ENCODE results near the gene CCDC60.

CCDC60 gene

DNA sequence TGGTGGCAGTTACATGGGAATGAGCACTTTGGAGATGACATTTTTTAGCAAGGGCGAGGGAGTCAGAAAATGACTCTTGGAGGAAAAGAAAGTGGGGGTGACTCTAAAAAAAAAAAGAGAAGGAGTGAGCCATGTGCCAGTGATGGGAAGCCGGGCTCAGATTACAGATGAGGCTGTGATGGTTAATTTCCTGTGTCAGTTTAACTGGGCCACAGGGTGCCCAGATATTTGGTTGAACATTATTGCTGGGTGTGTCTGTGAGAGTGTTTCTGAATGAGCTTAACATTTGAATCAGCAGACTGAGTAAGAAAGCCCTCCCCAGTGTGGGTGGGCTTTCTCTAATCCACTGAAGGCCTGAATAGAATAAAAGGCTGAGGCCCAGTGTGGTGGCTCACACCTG lies 26.8 kb upstream of the CCDC60 start:
- DNase-seq (ENCODE audit: insufficient read length, low spot score), result no peak
- no peak for TF ChIP-seq POU2F2 (IDR thresholded peaks at IDR 0.05; ENCODE audit: low read depth, low read length)
- no peak for TF ChIP-seq POLR2A (IDR thresholded peaks at IDR 0.05; ENCODE audit: low read depth, low read length)
- no peak for TF ChIP-seq POLR2AphosphoS5 (IDR thresholded peaks at IDR 0.05; ENCODE audit: low read depth, low read length)
- no peak for TF ChIP-seq PAX5 (IDR thresholded peaks at IDR 0.05; ENCODE audit: insufficient read depth, low read length, severe bottlenecking)
- no peak for TF ChIP-seq TAF1 (IDR thresholded peaks at IDR 0.05; ENCODE audit: low read depth, low read length)
- TF ChIP-seq SPI1 (IDR thresholded peaks at IDR 0.05; ENCODE audit: low read depth, low read length), result no peak

DNA sequence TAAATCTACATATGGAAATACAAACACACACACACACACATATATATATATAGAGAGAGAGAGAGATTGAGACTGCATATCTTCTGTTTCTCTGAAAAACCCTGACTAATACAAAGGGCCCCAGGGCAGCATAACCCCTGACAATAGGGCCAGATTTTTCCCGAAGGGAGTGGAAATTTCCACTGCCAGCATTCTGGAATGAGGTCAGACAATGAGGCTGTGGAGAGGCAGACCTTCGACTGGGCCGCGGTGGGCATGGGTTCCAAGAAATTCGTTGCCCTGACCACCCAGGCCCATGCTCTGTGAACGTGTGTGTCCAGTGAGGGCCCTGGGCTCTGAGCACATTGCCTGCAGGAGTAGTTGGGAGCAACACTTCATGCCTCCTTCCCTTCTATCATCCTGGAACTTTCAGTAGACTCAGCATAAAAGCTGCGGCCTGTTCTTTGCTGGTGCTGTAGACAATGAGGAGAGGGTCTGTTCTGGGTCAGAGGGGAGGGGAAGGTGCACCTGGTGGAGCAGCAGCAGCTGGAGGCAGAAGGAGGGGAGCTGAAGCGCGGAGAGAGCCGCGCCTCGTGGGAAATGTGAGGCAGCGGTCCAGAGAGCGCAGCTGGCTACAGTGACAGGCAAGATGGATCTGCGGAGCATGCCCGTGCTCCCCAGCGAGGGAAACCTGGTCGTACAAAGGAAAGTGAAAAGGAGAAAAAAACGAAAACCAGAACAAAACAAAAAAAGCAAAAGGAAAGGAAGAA lies 25.6 kb upstream of the CCDC60 start:
- no peak for DNase-seq (ENCODE audit: insufficient read length, low spot score)
- TF ChIP-seq POU2F2 (IDR thresholded peaks at IDR 0.05; ENCODE audit: low read depth, low read length), result no peak
- no peak for TF ChIP-seq POLR2A (IDR thresholded peaks at IDR 0.05; ENCODE audit: low read depth, low read length)
- no peak for TF ChIP-seq POLR2AphosphoS5 (IDR thresholded peaks at IDR 0.05; ENCODE audit: low read depth, low read length)
- no peak for TF ChIP-seq SPI1 (IDR thresholded peaks at IDR 0.05; ENCODE audit: low read depth, low read length)
- no peak for TF ChIP-seq PAX5 (IDR thresholded peaks at IDR 0.05; ENCODE audit: insufficient read depth, low read length, severe bottlenecking)
- TF ChIP-seq TAF1 (IDR thresholded peaks at IDR 0.05; ENCODE audit: low read depth, low read length), result no peak
- no peak for FAIRE-seq

More for the DNA sequence above, 26.8 kb upstream of the CCDC60 start:
- FAIRE-seq, result no peak

DNA sequence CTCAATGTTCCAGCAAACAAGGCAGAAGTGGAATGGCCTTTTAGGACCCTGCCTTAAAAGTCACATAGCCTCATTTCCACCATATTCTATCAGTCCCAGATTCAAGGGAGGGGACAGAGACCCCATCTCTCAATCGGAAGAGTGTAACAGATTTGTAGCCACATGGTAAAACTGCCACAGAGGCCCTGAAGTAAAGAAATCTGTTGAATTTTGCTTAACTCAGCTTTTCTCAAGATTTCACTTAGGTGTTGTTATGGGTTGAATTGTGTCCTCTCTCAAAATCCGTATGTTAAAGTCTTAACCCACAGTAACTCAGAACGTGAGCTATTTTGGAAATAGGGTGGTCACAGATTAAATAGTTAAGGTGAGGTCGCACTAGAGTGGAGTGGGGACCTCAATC lies 22.7 kb upstream of the CCDC60 start:
- TF ChIP-seq SPI1 (IDR thresholded peaks at IDR 0.05; ENCODE audit: low read depth, low read length), result no peak
- no peak for FAIRE-seq

DNA sequence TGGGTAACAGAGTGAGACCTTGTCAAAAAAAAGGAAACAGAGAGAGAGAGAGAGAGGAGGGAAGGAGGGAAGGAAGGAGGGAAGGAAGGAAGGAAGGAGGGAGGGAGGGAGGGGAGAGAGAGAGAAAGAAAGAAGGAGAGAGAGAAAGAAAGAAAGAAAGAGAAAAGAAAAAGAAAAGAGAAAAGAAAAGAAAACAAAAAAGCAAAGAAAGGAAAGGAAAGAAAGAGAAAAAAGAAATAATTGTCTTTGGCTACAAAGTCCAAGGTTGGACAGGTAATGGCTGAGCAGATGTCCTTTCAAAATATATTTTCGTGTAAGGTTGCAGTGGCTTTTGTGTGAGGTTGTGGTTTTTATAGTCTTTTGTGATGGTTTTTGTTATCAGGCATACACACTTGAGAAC lies 21.6 kb upstream of the CCDC60 start:
- TF ChIP-seq POU2F2 (IDR thresholded peaks at IDR 0.05; ENCODE audit: low read depth, low read length), result no peak
- TF ChIP-seq SPI1 (IDR thresholded peaks at IDR 0.05; ENCODE audit: low read depth, low read length), result no peak
- TF ChIP-seq TAF1 (IDR thresholded peaks at IDR 0.05; ENCODE audit: low read depth, low read length), result no peak
- TF ChIP-seq POLR2A (IDR thresholded peaks at IDR 0.05; ENCODE audit: low read depth, low read length), result no peak
- TF ChIP-seq POLR2AphosphoS5 (IDR thresholded peaks at IDR 0.05; ENCODE audit: low read depth, low read length), result no peak
- no peak for TF ChIP-seq PAX5 (IDR thresholded peaks at IDR 0.05; ENCODE audit: insufficient read depth, low read length, severe bottlenecking)
- DNase-seq (ENCODE audit: insufficient read length, low spot score) (no peak), FAIRE-seq (no peak)

More for the DNA sequence above, 22.7 kb upstream of the CCDC60 start:
- no peak for DNase-seq (ENCODE audit: insufficient read length, low spot score)

DNA sequence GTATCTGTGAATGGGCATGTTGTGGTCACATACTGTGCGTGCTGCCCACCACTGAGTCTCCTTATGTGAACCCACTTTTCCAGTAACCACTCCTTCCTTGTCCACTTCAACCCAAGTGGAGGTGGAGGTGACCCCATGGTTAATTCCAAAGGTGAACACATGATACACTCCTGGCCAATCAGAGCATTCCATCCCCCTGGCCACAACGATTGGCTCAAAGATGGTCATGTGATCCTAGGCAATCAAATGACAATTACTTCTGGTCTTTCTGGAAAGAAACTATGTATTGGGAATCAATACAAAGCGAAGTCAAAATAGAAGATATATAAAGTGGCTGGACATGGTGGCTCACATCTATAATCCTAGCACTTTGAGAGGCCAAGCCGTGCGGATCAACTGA lies 20.2 kb upstream of the CCDC60 start:
- TF ChIP-seq PAX5 (IDR thresholded peaks at IDR 0.05; ENCODE audit: insufficient read depth, low read length, severe bottlenecking), result no peak
- no peak for FAIRE-seq
- no peak for DNase-seq (ENCODE audit: insufficient read length, low spot score)

DNA sequence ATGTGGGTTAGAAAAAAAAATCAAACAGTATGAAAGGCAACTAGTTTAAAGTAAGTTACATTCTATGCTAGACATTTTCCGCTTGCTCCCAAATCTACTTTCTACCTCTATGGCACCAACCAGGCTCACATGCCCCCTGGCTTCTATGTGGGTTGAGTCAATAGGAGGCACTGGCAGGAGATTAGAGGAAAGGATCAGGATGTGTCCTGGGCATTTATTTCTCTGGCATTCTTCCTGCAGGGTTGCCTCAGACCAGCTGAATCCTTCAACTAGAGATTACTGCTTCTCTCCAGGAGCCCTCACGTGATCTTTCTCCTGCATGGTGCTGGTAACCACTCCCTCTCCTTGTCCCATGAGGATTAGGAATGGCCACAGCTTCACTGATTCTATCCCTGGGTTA lies 14.9 kb upstream of the CCDC60 start:
- FAIRE-seq (no peak), DNase-seq (ENCODE audit: insufficient read length, low spot score) (no peak)

DNA sequence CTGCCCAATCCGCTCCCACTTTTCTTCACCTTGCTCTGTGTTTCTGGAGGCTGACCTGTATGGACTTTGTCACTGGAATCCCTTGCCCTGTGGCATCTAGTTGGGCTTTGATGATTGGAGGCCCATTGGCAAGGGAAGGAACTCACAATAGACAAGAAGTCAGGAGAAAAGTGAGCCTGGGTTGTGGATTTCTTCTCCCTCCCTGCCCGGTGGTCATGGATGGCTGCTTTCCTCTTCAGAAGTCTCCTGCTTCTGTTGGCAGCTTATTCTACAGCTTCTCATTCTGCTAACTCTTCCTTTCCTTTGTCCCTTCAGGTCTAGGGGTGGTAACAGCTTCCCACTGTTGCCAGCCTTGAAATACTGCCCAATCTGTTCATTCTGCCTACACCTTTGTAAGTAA lies 13.9 kb upstream of the CCDC60 start:
- no peak for FAIRE-seq

More for the DNA sequence above, 14.9 kb upstream of the CCDC60 start:
- no peak for TF ChIP-seq PAX5 (IDR thresholded peaks at IDR 0.05; ENCODE audit: insufficient read depth, low read length, severe bottlenecking)
- TF ChIP-seq TAF1 (IDR thresholded peaks at IDR 0.05; ENCODE audit: low read depth, low read length), result no peak
- TF ChIP-seq POLR2AphosphoS5 (IDR thresholded peaks at IDR 0.05; ENCODE audit: low read depth, low read length), result no peak
- no peak for TF ChIP-seq POLR2A (IDR thresholded peaks at IDR 0.05; ENCODE audit: low read depth, low read length)
- TF ChIP-seq SPI1 (IDR thresholded peaks at IDR 0.05; ENCODE audit: low read depth, low read length), result no peak
- no peak for TF ChIP-seq POU2F2 (IDR thresholded peaks at IDR 0.05; ENCODE audit: low read depth, low read length)

DNA sequence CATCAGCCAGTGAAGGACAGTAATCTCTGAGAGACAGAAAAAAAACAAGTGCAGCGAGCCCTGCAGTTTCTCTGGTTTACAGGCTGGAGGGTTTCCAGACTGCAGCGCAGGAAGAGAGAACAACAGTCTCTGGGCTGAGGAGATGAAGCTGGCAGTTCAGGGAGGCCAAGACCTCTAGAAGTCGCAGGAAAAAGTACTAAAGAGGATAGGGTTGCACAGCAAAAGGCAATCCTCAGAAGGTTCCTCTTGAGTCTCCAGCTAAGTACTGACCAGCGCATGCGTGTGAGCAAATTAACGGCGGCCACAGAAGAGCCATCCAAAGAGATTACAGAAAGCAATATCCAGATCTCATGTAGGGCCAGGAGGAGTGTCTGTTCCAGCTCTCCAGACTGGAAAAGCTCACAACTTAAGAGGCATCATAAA lies 12.2 kb upstream of the CCDC60 start:
- TF ChIP-seq POU2F2 (IDR thresholded peaks at IDR 0.05; ENCODE audit: low read depth, low read length), result no peak
- TF ChIP-seq TAF1 (IDR thresholded peaks at IDR 0.05; ENCODE audit: low read depth, low read length), result no peak
- no peak for TF ChIP-seq POLR2AphosphoS5 (IDR thresholded peaks at IDR 0.05; ENCODE audit: low read depth, low read length)
- TF ChIP-seq SPI1 (IDR thresholded peaks at IDR 0.05; ENCODE audit: low read depth, low read length), result no peak
- no peak for TF ChIP-seq POLR2A (IDR thresholded peaks at IDR 0.05; ENCODE audit: low read depth, low read length)
- no peak for TF ChIP-seq PAX5 (IDR thresholded peaks at IDR 0.05; ENCODE audit: insufficient read depth, low read length, severe bottlenecking)
- no peak for FAIRE-seq

More for the DNA sequence above, 13.9 kb upstream of the CCDC60 start:
- DNase-seq (ENCODE audit: insufficient read length, low spot score), result no peak
- TF ChIP-seq PAX5 (IDR thresholded peaks at IDR 0.05; ENCODE audit: insufficient read depth, low read length, severe bottlenecking) (no peak), SPI1 (IDR thresholded peaks at IDR 0.05; ENCODE audit: low read depth, low read length) (no peak), POLR2AphosphoS5 (IDR thresholded peaks at IDR 0.05; ENCODE audit: low read depth, low read length) (no peak), POU2F2 (IDR thresholded peaks at IDR 0.05; ENCODE audit: low read depth, low read length) (no peak), POLR2A (IDR thresholded peaks at IDR 0.05; ENCODE audit: low read depth, low read length) (no peak), TAF1 (IDR thresholded peaks at IDR 0.05; ENCODE audit: low read depth, low read length) (no peak)

DNA sequence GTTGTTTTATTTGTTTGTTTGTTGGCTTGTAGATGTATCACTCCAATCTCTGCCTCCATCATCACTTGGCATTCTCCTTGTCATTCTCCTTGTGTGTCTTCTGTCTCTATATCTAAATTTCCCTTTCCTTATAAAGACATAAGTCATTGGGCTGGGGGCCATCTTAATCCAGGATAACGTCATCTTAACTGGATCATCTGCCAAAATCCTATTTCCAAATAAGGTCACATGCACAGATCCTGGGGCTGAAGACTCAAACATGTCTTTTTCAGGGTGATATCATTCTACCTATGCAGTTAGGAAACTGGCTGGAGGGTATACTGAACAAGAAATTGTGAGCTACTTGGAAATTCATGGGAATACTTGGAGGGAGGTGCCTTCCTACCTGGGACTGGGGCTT lies 8.7 kb upstream of the CCDC60 start:
- no peak for FAIRE-seq
- no peak for DNase-seq (ENCODE audit: insufficient read length, low spot score)
- TF ChIP-seq SPI1 (IDR thresholded peaks at IDR 0.05; ENCODE audit: low read depth, low read length), result no peak
- no peak for TF ChIP-seq PAX5 (IDR thresholded peaks at IDR 0.05; ENCODE audit: insufficient read depth, low read length, severe bottlenecking)
- TF ChIP-seq POU2F2 (IDR thresholded peaks at IDR 0.05; ENCODE audit: low read depth, low read length), result no peak
- no peak for TF ChIP-seq POLR2A (IDR thresholded peaks at IDR 0.05; ENCODE audit: low read depth, low read length)
- no peak for TF ChIP-seq POLR2AphosphoS5 (IDR thresholded peaks at IDR 0.05; ENCODE audit: low read depth, low read length)
- no peak for TF ChIP-seq TAF1 (IDR thresholded peaks at IDR 0.05; ENCODE audit: low read depth, low read length)

More for the DNA sequence above, 12.2 kb upstream of the CCDC60 start:
- DNase-seq (ENCODE audit: insufficient read length, low spot score), result no peak

DNA sequence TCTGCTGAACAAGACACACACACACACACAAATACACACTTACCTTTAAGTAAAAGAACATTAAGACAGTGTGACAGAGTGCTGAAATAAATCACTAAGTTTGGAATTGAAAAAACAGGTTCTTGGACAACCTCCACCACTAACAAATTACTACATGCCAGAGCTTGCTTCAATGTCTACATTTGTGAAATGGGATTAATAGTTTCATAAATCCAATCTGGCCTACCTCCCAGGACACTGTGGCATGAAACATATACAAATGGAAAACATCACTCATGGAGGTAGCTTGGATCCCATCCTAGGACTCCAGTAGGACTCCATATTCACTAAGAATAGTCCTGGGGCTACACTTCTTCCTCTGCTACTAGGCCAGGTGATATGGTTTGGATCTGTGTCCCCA lies 8.2 kb upstream of the CCDC60 start:
- FAIRE-seq, result no peak
- DNase-seq (ENCODE audit: insufficient read length, low spot score), result no peak
- TF ChIP-seq POLR2A (IDR thresholded peaks at IDR 0.05; ENCODE audit: low read depth, low read length) (no peak), PAX5 (IDR thresholded peaks at IDR 0.05; ENCODE audit: insufficient read depth, low read length, severe bottlenecking) (no peak), TAF1 (IDR thresholded peaks at IDR 0.05; ENCODE audit: low read depth, low read length) (no peak), POU2F2 (IDR thresholded peaks at IDR 0.05; ENCODE audit: low read depth, low read length) (no peak), POLR2AphosphoS5 (IDR thresholded peaks at IDR 0.05; ENCODE audit: low read depth, low read length) (no peak), SPI1 (IDR thresholded peaks at IDR 0.05; ENCODE audit: low read depth, low read length) (no peak)

All from GM12891 (cell line).